ENCODE measurements around the gene WDR33. TPM values are rescaled to one million over a fixed set of nuclear protein-coding genes. Genes with fewer than 3 reads are reported as not detected.
A peak's percentile ranks its signal among the peaks of the same experiment; 100 is the strongest.

Gene WDR33
- total and polyA plus RNA-seq, 2 experiments from 2014 or later: 40.3 to 44.4 TPM

DNA sequence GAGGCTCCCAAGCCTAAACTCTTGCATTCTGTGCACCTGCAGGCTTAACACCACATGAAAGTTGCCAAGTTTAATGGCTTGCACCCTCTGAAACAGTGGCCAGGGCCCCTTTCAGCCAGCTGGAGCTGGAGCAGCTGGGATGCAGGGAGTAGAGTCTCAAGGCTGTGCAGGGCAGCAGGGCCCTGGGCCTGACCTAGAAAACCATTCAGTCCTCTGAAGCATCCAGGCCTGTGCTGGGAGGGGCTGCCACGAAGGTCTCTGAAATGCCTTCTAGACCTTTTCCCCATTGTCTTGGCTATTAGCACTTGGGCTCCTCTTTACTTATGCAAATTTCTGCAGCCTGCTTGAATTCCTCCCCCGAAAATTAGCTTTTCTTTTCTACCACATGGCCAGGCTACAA, 120.3 kb downstream of the WDR33 start:
- no peak overlapping the region for H3K27ac ChIP-seq
- H3K36me3 ChIP-seq: no peaks in the 10 kb centered on the region
- peaks cover 4% of the 10 kb centered on the region for H3K27me3 ChIP-seq
- no peaks in the 10 kb centered on the region for H3K9me3 ChIP-seq (ENCODE audit: low read depth)
- TF ChIP-seq, protein P1, sequence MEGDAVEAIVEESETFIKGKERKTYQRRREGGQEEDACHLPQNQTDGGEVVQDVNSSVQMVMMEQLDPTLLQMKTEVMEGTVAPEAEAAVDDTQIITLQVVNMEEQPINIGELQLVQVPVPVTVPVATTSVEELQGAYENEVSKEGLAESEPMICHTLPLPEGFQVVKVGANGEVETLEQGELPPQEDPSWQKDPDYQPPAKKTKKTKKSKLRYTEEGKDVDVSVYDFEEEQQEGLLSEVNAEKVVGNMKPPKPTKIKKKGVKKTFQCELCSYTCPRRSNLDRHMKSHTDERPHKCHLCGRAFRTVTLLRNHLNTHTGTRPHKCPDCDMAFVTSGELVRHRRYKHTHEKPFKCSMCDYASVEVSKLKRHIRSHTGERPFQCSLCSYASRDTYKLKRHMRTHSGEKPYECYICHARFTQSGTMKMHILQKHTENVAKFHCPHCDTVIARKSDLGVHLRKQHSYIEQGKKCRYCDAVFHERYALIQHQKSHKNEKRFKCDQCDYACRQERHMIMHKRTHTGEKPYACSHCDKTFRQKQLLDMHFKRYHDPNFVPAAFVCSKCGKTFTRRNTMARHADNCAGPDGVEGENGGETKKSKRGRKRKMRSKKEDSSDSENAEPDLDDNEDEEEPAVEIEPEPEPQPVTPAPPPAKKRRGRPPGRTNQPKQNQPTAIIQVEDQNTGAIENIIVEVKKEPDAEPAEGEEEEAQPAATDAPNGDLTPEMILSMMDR (IDR thresholded peaks at IDR 0.05; ENCODE audit: low read depth, low read length): no peak
- no peak for DNase-seq (ENCODE audit: low read depth in 1 of 2, low spot score in 1 of 2)
- H3K4me1 ChIP-seq (ENCODE audit: low read depth): peaks cover 4% of the 10 kb centered on the region
- no peak overlapping the region for H3K4me3 ChIP-seq

DNA sequence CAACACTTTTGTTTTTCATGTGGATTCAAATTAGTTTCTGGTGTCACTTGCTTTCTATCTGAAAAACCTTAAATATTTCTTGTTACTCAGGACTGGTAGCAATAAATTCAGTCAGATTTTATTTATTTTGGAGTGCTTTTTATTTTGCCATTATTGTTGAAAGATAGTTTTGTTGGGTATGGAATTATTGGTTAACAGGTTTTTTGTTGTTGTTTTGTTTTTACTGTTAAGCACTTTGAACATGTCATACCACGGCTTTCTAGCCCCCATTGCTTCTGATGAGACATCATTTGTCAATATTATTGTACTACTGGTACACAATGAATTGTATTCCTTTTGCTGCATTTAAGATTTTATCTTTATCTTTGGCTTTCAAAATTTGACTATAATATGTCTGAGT, 122.6 kb downstream of the WDR33 start:
- TF ChIP-seq, protein P1 (IDR thresholded peaks at IDR 0.05; ENCODE audit: low read depth, low read length): no peak
- no peaks in the 10 kb centered on the region for H3K36me3 ChIP-seq

DNA sequence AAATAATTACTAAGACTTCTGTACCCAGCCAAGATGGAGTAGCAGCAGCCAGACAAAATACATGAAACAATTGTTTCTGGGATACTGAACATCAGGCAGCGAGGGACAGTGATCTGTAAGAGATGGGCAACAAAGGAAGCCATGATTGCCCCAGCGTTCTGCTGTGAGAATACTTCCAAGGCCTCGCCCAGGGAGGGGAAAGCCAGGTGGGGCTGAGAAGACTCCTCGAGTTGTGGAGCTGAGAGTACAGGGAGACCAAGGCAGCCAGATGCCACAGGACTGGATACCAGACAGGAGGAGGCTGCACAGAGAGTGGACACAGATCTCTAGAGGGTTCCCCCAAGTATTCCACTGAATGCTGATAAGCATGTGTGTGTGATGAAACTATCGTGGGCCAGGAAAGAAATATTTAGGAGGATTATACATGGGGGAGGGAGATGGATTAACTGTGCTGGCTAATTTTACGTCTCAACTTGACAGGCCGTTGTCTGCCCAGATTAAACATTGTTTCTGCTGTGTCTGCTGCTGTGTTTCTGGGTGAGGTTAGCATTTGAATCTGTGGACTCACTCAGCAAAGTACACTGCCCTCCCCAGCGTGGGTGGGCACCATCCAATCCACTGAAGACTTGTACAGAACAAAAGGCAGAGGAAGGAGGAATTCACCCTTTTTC, 125.4 kb downstream of the WDR33 start:
- H3K27ac ChIP-seq: no peak overlapping the region
- no peak for DNase-seq (ENCODE audit: low read depth in 1 of 2, low spot score in 1 of 2)

More for the DNA sequence above, 122.6 kb downstream of the WDR33 start:
- Histone ChIP-seq H3K4me1 (ENCODE audit: low read depth) (no peaks in the 10 kb centered on the region), H3K27me3 (no peaks in the 10 kb centered on the region), H3K27ac (no peak overlapping the region), H3K4me3 (no peak overlapping the region), H3K9me3 (ENCODE audit: low read depth) (no peaks in the 10 kb centered on the region)
- DNase-seq (ENCODE audit: low read depth in 1 of 2, low spot score in 1 of 2): no peak

DNA sequence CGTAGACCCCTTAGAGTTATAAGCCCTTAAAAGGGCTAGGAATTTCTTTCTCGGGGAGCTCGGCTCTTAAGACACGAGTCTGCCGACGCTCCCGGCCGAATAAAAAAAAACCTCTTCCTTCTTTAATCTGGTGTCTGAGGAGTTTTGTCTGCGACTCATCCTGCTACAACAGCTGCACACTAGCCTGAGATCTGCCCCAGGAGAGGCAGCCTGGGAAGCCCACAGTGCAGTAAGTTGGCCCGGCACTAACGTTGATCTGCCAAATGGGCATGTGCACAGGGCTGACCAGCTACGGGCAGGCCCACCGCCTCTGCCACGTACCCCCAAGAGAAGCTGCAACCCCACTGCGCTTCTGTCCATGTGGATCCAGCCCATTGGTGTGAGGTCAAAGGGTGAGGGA, 127.2 kb downstream of the WDR33 start:
- peaks cover 6% of the 10 kb centered on the region for H3K4me1 ChIP-seq (ENCODE audit: low read depth)
- peak in 1 of 2 donors; percentile 26 for DNase-seq (ENCODE audit: low read depth in 1 of 2, low spot score in 1 of 2)

More for the DNA sequence above, 125.4 kb downstream of the WDR33 start:
- Histone ChIP-seq H3K9me3 (ENCODE audit: low read depth) (no peaks in the 10 kb centered on the region), H3K4me1 (ENCODE audit: low read depth) (peaks cover 6% of the 10 kb centered on the region), H3K4me3 (no peak overlapping the region), H3K36me3 (no peaks in the 10 kb centered on the region), H3K27me3 (no peaks in the 10 kb centered on the region)
- TF ChIP-seq, protein P1 (IDR thresholded peaks at IDR 0.05; ENCODE audit: low read depth, low read length): no peak

DNA sequence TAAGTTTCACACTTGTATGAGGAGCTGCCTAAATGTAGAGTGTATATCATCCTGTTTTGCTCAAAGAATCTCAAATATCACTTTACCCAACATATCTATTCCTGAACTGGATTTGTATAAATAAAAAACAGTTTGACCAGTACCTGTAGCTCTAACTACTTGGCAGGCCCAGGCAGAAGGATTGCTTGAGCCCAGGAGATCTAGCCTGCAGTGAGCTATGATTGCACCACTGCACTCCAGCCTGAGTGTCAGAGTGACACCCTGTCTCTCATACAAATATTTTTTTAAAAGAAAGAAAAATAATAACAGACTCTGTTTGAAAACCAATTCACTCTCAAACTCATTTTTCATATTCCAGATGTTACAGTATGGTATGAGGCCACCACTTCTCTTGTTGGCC, 127.9 kb downstream of the WDR33 start:
- peaks cover 6% of the 10 kb centered on the region for H3K4me1 ChIP-seq (ENCODE audit: low read depth)
- H3K9me3 ChIP-seq (ENCODE audit: low read depth): no peaks in the 10 kb centered on the region
- TF ChIP-seq, protein P1 (IDR thresholded peaks at IDR 0.05; ENCODE audit: low read depth, low read length): no peak
- no peak overlapping the region for H3K27ac ChIP-seq
- H3K36me3 ChIP-seq: no peaks in the 10 kb centered on the region
- peaks cover 12% of the 10 kb centered on the region for H3K27me3 ChIP-seq
- H3K4me3 ChIP-seq: no peak overlapping the region
- DNase-seq (ENCODE audit: low read depth in 1 of 2, low spot score in 1 of 2): no peak

More for the DNA sequence above, 127.2 kb downstream of the WDR33 start:
- Histone ChIP-seq H3K9me3 (ENCODE audit: low read depth) (no peaks in the 10 kb centered on the region), H3K36me3 (no peaks in the 10 kb centered on the region), H3K27me3 (peaks cover 5% of the 10 kb centered on the region), H3K27ac (no peak overlapping the region), H3K4me3 (no peak overlapping the region)
- TF ChIP-seq, protein P1 (IDR thresholded peaks at IDR 0.05; ENCODE audit: low read depth, low read length): no peak
